HG03025 (cell line): ENCODE data around the gene FABP1.

Experiments used
- ATAC-seq: cut with Tn5 transposase; IDR thresholded peaks from one replicate; pipeline ENCODE4 v1.9.1; 2021; ENCODE audit warnings: mild to moderate bottlenecking, moderate library complexity; ENCODE audit not compliant: unreplicated experiment, low FRiP score

The FABP1 gene

DNA sequence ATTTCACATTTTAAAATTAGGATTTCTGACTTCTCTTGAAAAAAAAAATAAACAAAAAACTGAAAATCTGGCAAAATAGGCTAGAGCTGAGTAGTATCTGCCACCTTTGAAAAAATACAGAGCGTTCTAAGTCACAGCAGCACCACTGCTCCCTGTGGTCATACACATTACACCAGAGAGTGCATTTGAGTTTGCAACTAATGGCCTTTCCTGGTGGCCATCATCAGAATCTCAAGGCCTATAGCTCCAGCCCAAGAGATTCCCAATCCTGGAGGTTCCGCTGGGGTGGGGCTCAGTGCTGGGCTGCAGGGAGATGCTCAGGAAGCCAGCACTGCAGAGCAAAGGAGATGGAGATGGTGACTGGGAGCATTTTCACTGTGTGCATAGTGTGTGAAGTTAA lies 42.8 kb downstream of the FABP1 start:
- no peak for ATAC-seq

GRCh38 chr2:88082781-88083180 lies 45.1 kb downstream of the FABP1 start:
- ATAC-seq = no peak

GRCh38 chr2:88081924-88082608 lies 45.8 kb downstream of the FABP1 start:
- ATAC-seq = no peak

DNA sequence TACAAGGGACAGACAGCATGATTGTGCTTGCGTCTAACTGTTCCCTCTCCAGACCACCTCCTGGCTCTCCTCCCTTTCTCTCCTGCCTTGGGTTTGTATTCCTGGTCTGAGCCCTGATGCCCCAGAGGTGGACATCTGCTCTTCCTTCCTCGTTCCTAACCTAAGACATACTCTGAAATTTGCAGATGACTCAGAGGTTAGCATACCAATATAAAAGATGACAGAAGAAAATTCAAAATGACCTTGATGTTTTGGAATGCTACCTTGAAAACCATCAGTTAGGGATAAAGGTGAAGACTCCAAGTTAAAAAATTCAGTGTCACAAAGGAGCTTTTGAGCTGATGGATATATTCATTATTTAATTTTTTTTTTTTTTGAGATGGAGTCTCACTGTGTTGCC lies 47.3 kb downstream of the FABP1 start:
- ATAC-seq = no peak

DNA sequence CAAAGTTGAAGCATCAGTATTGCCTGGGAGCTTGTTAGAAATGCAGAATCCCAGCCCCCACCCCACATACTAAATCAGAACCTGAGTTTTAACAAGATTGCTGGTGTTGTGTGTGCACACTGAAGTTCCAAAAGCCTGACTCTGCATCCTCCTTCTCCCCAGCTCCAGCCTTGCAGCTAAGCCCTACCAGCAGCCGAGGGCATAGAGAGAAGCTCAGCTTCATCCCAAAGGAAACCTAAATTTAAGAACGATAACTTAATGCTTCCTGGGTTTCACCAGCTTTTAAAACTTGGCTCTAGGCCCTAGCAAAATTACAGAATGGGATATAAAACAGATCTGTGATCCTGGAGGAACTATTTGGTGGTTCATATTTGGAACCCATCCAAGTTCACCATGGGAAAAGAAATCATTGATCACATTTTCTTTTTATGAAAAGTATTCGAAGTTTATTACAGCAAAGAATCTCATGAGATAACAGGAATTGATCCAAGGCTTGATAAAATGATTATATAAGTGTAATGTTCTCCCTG lies 49.2 kb downstream of the FABP1 start:
- ATAC-seq = no peak

GRCh38 chr2:88077080-88077479 lies 50.8 kb downstream of the FABP1 start:
- ATAC-seq = no peak

- no peak for ATAC-seq
Observed at GRCh38 chr2:88074854-88075292, 53.0 kb downstream of the FABP1 start.

DNA sequence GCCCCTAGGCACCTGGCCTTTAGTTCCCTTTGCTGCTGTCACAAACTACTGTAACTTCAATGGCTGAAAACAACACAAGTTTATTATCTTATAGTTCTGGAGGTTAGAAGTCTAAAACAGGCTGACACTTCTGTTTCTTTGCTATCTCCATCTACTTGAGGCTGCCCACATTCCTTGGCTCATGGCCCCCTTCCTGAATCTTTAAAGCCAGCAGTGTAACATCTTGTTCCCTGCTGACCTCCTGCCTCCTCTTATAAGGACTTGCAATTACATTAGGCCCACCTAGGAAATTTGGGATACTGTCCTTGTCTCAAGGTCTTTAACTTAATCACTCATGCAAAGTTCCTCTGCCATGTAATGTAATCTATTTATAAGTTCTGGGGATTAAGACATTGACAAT lies 53.7 kb downstream of the FABP1 start:
- no peak for ATAC-seq
